Breast epithelium (tissue), 3 donors: ENCODE data around the gene SNX2.

Experiments
- POLR2A ChIP-seq: fragments of 450-650 bp; IDR thresholded peaks from one replicate; pipeline ENCODE4 v1.6.1; 2016; ENCODE audit warnings: antibody characterized with exemption, mild to moderate bottlenecking, moderate library complexity
- POLR2AphosphoS5 ChIP-seq, 3 donors: sonication (generic); formaldehyde crosslinking; IDR thresholded peaks; one replicate each; pipeline ENCODE4 v1.6.1; 2017; ENCODE audit warnings: antibody characterized with exemption in 3 of 3
- TF ChIP-seq, protein P1 (sequence below), 3 donors: fragments of 450-650 bp; IDR thresholded peaks; one replicate each; pipeline ENCODE4 v1.5.1; 2016 to 2017; ENCODE audit warnings: antibody characterized with exemption in 3 of 3, mild to moderate bottlenecking in 3 of 3, moderate library complexity in 3 of 3

DNA sequence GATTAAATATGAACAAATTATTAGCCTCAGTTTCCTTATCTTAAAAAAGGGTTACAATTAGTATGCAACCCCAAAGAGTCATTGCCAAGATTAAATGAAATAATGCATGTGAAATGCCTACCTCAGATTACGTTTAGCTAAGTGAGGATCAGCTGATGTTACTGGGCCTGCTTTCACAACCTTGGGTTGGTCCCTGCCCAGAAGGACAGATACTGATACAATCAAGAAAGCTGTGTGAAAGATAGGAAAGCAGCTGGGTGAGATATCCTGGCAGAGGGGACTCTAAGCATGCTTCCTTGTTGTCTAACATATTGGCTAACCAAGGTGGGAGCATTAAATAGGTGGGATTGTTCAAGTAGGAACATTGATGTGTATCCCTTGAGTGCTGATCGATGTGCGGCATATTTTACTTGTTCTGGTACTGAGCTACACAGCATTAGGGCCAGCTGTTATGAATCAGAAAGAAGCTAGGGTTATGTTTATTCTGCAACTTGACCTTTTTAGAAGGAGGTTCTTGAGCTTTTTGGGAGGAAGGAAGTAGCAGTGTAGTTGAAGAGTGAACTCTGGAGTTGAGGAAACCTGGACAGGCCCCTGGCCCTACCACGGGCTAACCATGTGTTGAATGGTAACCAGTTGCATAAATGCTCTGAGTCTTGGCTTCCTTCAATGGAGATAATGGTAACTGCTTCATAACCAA lies 99.4 kb downstream of the SNX2 start:
- TF ChIP-seq POLR2AphosphoS5 (IDR thresholded peaks at IDR 0.05), result no peak
- TF ChIP-seq, protein P1, sequence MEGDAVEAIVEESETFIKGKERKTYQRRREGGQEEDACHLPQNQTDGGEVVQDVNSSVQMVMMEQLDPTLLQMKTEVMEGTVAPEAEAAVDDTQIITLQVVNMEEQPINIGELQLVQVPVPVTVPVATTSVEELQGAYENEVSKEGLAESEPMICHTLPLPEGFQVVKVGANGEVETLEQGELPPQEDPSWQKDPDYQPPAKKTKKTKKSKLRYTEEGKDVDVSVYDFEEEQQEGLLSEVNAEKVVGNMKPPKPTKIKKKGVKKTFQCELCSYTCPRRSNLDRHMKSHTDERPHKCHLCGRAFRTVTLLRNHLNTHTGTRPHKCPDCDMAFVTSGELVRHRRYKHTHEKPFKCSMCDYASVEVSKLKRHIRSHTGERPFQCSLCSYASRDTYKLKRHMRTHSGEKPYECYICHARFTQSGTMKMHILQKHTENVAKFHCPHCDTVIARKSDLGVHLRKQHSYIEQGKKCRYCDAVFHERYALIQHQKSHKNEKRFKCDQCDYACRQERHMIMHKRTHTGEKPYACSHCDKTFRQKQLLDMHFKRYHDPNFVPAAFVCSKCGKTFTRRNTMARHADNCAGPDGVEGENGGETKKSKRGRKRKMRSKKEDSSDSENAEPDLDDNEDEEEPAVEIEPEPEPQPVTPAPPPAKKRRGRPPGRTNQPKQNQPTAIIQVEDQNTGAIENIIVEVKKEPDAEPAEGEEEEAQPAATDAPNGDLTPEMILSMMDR (IDR thresholded peaks at IDR 0.05), result no peak
- TF ChIP-seq POLR2A, result no peak
